Bronchial epithelial cell (primary cell): ENCODE measurements around the gene CRB1. TPM values are rescaled to one million over a fixed set of nuclear protein-coding genes. Genes with fewer than 3 reads are reported as not detected.

Experiments
- DNase-seq: peaks from one replicate; pipeline ENCODE4 v3.0.0-alpha.2; 2010; ENCODE audit warnings: low read depth
- FAIRE-seq: peaks from 2 replicates; lab custom pipeline; 2011; peaks lifted over from hg19 to GRCh38; lab: Jason Lieb, UNC
- H3K27me3 ChIP-seq: 2 replicates; pipeline ENCODE4 v1.5.1; 2011; ENCODE audit warnings: low read length; ENCODE audit not compliant: control insufficient read depth, insufficient read depth
- H3K36me3 ChIP-seq: 2 replicates; pipeline ENCODE4 v1.5.1; 2011; ENCODE audit warnings: low read length; ENCODE audit not compliant: control insufficient read depth, insufficient read depth
- H3K4me3 ChIP-seq: 2 replicates; pipeline ENCODE4 v1.5.1; 2011; ENCODE audit warnings: mild to moderate bottlenecking, low read depth, low read length, control low read depth
- total RNA-seq: library from RNA; depleted of rRNA; stranded (reverse); fragments of >200 nt; gene quantifications from 2 replicates; pipeline ENCODE4 v1.2.1, GENCODE V29; 2014
- TF ChIP-seq, protein P1 (sequence below): IDR thresholded peaks from 2 replicates; pipeline ENCODE4 v1.5.1; 2011; ENCODE audit warnings: mild to moderate bottlenecking, moderate library complexity, low read length, control low read depth, inconsistent platforms; ENCODE audit not compliant: insufficient read depth, severe bottlenecking

The CRB1 gene
- total RNA-seq, 1 donor from 2014 or later: under 0.01 TPM

GRCh38 chr1:197468543-197469175 is 200.6 kb downstream of the CRB1 start:
- Histone ChIP-seq H3K36me3 (no peaks in the 10 kb centered on the region), H3K4me3 (no peak overlapping the region), H3K27me3 (no peaks in the 10 kb centered on the region)
- TF ChIP-seq, protein P1, sequence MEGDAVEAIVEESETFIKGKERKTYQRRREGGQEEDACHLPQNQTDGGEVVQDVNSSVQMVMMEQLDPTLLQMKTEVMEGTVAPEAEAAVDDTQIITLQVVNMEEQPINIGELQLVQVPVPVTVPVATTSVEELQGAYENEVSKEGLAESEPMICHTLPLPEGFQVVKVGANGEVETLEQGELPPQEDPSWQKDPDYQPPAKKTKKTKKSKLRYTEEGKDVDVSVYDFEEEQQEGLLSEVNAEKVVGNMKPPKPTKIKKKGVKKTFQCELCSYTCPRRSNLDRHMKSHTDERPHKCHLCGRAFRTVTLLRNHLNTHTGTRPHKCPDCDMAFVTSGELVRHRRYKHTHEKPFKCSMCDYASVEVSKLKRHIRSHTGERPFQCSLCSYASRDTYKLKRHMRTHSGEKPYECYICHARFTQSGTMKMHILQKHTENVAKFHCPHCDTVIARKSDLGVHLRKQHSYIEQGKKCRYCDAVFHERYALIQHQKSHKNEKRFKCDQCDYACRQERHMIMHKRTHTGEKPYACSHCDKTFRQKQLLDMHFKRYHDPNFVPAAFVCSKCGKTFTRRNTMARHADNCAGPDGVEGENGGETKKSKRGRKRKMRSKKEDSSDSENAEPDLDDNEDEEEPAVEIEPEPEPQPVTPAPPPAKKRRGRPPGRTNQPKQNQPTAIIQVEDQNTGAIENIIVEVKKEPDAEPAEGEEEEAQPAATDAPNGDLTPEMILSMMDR: no peak
- DNase-seq (no peak), FAIRE-seq (no peak)

DNA sequence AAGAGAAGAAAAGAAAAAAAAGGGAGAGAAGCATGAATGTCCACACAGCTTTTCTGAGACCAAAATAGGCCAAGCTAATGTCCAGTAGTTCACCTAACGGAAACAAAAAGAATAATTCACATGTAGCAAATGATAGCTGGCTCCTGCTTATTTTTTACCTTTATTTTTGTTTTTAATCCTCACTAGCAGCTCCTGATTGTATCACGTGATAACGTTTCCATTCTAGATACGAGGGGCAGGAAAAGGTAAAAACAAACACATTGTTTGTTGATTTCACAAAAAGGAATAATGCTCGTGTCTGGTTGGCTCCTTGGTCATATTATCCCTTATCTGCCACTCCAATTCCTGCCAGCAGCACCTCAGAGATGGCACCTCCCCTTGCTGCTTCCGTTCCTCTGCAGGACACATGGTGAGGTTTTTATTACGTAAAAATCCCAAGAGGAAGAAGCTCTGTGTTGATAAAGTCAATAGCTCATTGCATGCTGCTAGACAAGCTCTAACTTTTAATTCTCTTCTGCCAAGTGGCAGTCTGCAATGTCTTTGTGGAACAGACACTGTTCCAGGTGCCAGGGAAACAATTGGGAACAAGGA is 201.7 kb downstream of the CRB1 start:
- DNase-seq: no peak

DNA sequence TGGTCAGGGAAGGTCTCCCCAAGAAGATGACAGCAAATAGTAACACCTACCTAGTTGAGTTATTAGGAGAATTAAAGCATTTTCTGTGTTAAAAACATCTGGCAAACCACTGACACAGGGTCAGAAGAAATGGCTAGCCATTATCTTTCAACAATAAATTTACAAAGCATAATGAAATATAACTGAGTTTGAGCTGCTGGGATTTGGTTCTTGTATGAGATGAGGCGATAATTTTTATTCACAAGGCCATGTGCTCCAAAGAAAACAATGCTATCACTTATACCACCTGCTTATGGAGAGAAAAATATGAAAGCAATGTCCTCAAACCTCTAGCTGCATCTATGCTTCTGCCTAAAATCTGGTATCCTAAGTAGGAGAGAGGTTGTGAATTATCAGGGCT is 202.3 kb downstream of the CRB1 start:
- no peaks in the 10 kb centered on the region for H3K36me3 ChIP-seq
- DNase-seq (no peak), FAIRE-seq (no peak)
- TF ChIP-seq, protein P1: no peak
- H3K4me3 ChIP-seq: no peak overlapping the region
- H3K27me3 ChIP-seq: no peaks in the 10 kb centered on the region

More for the DNA sequence above, 201.7 kb downstream of the CRB1 start:
- no peaks in the 10 kb centered on the region for H3K27me3 ChIP-seq
- no peak overlapping the region for H3K4me3 ChIP-seq
- H3K36me3 ChIP-seq: no peaks in the 10 kb centered on the region
- no peak for FAIRE-seq
- TF ChIP-seq, protein P1: no peak

DNA sequence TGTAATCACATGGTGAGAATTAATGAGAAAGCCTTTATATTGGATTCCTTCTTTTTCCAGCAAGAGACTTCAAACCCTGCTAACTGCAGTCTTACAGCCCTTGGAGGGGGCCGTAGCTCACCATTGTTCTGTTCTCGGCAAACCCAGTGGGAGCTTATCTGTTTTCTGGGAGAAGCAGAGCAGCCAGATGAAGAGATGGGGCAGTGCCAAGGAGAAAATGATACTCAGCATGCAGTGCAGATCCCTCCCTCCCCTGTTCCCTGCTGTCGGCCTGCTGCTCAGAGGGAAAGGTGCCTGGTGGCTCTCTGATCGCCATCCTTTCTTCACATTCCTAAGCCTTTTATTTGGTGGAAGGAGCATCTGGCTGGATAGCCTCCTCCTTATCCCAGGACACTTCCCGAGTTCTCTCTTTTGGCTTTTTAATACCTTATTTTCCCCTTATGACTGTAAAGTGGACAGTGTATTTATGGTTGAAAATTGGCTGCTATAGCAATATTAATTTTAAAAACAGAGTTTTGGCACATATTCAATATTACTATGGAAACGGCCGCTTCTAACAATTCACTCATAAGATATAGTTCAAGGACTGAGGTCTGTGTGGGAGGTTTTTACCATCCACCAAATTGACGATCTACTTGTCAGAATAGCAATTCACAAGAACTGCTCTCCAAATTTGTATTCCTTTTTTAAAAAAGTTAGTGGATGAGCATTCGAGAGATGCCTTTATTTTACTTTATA is 203.4 kb downstream of the CRB1 start:
- no peak overlapping the region for H3K4me3 ChIP-seq
- no peaks in the 10 kb centered on the region for H3K27me3 ChIP-seq
- FAIRE-seq: no peak
- no peaks in the 10 kb centered on the region for H3K36me3 ChIP-seq
- TF ChIP-seq, protein P1: no peak
- DNase-seq: no peak

DNA sequence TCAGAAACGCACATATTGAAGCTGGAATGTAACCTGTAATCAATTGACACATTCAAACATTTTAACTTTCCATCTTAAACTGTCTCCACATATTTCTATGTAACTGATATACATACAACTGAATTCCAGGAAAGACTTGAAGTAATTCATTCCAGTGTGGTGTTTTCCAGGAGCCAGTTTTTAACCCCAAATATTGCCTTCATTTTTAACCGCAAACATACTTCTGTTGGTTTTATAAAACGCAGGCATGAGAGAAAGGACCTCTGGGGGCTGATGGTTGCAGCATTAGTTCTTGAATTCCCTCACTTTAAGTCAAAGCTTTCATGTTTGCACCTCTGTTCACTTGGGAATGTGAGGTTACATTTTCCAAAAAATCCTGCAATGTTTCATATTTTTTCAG is 204.1 kb downstream of the CRB1 start:
- H3K36me3 ChIP-seq: no peaks in the 10 kb centered on the region
- FAIRE-seq (no peak), DNase-seq (no peak)
- H3K4me3 ChIP-seq: no peak overlapping the region
- no peaks in the 10 kb centered on the region for H3K27me3 ChIP-seq
- TF ChIP-seq, protein P1: no peak
